Adrenal gland (tissue), 12 donors: ENCODE data around the gene CA11. TPM values are rescaled to one million over a fixed set of nuclear protein-coding genes. Genes with fewer than 3 reads are reported as not detected.

Source experiments
- DNase-seq, 7 donors: peaks; one replicate each; pipeline ENCODE4 v3.0.0-alpha.2; 2019 to 2020
- H3K27ac ChIP-seq, 5 donors: fragments of 200-600 bp; sonication (generic) in 4 of 5; 1 replicate in 3 of 5; 2 replicates in 2 of 5; pipeline versions ENCODE4 v1.5.1 to v1.8.0; 2016 to 2020; ENCODE audit warnings: mild to moderate bottlenecking in 1 of 5
- H3K27me3 ChIP-seq: fragments of 200-600 bp; 2 replicates; pipeline ENCODE4 v1.8.0; 2021
- H3K36me3 ChIP-seq, 2 donors: fragments of 200-600 bp; replicated peaks in 1 of 2; 1 replicate in 1 of 2; 2 replicates in 1 of 2; pipeline versions ENCODE4 v1.5.1 to v1.8.0; 2018 to 2022
- H3K4me1 ChIP-seq, 2 donors: fragments of 200-600 bp; replicated peaks in 1 of 2; 1 replicate in 1 of 2; 2 replicates in 1 of 2; pipeline versions ENCODE4 v1.5.1 to v1.8.0; 2018 to 2021
- H3K4me3 ChIP-seq, 4 donors: fragments of 200-600 bp; sonication (generic) in 3 of 4; one replicate each; pipeline ENCODE4 v1.5.1; 2016 to 2018
- H3K9me3 ChIP-seq, 3 donors: fragments of 200-600 bp; sonication (generic) in 1 of 3; replicated peaks in 1 of 3; 1 replicate in 2 of 3; 2 replicates in 1 of 3; pipeline versions ENCODE4 v1.5.1 to v1.8.0; 2016 to 2021
- CTCF ChIP-seq, 6 experiments: fragments of 450-650 bp in 4 of 6; fragments of 200-600 bp in 2 of 6; sonication (generic) in 1 of 6; IDR thresholded peaks; 1 replicate in 5 of 6; 2 replicates in 1 of 6; pipeline versions ENCODE4 v1.5.1 to v1.8.0; 2016 to 2021; ENCODE audit warnings: antibody characterized with exemption in 6 of 6, mild to moderate bottlenecking in 2 of 6, moderate library complexity in 1 of 6
- POLR2A ChIP-seq, 2 donors: fragments of 450-650 bp; IDR thresholded peaks; one replicate each; pipeline ENCODE4 v1.6.1; 2017; ENCODE audit warnings: antibody characterized with exemption in 2 of 2, mild to moderate bottlenecking in 2 of 2, moderate library complexity in 1 of 2
- WGBS, 4 donors: extraction: QIAGEN DNeasy Blood & Tissue Kit in 2 of 4; methylation state at CpG; one replicate each; pipeline versions ENCODE4 v1.1.5 to v1.1.7; 2013 to 2017; 5-methylcytosine and 5-hydroxymethylcytosine counted together
- intact Hi-C, 2 donors: fragments of 100-400 bp; cut with DNase I; formaldehyde crosslinking; loops; one replicate each; pipeline versions ENCODE4 v1.14.1 to v1.15.0; 2022 to 2023
- polyA plus RNA-seq, 3 donors: library from polyadenylated mRNA; stranded (reverse); fragments of 200-250 nt in 2 of 3; fragments of 350-450 nt in 1 of 3; fragmentation: Illumina TruSeq in 1 of 3; extraction: RNeasy Lipid Tissue Mini Kit (QIAGEN cat#74804) in 1 of 3; gene quantifications; one replicate each; pipeline ENCODE4 v1.2.3, GENCODE V29; 2013 to 2014
- total RNA-seq, 9 donors: library from RNA; depleted of rRNA in 4 of 9; stranded (reverse); fragments of >200 nt in 4 of 9; fragments of 120-200 nt in 1 of 9; fragmentation: NEBNext Ultra II Directional in 1 of 9; extraction: Animal tissue kit (Norgen Biotek cat#: 25700) in 1 of 9; gene quantifications; one replicate each; pipeline versions ENCODE4 v1.1.0 to v1.2.4, GENCODE V29; 2013 to 2023
- donor health status: healthy with polysubstance abuse.
- donor health status: Bipolar disorder and iron deficiency.
- donor health status: DM: yes; HTN: yes; CAD: no.
- donor health status: DM: no; HTN: no; CAD: no.
- donor health status: DM: no; HTN: no; CAD: no.
- donor health status: DM: yes; HTN: yes; CAD: no.

CA11 gene
- total and polyA plus RNA-seq, 12 donors: 6.0 to 125 (median 23.7) TPM

DNA sequence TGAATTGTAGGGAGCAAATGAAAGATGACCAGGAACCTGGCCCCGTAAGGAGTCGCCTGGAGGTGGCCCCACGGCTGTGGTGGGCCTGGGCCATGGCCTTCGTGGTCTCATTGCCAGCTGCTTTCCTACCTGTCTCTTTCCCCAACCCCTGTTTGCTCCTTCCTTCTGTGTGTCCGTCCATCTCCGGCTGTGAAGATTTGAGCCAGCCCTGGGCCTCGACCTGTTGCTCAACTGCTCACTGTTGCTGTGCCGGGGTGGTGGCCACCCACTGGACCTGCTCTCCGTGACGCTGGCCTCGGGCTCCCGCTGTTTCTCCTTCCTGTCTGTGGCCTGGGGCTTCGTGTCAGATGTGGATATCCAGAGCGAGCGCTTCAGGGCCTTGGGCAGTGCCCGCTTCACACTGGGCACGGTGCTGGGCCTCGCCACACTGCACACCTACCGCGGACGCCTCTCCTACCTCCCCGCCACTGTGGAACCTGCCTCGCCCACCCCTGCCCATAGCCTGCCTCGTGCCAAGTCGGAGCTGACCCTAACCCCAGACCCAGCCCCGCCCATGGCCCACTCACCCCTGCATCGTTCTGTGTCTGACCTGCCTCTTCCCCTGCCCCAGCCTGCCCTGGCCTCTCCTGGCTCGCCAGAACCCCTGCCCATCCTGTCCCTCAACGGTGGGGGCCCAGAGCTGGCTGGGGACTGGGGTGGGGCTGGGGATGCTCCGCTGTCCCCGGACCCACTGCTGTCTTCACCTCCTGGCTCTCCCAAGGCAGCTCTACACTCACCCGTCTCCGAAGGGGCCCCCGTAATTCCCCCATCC lies 17.3 kb downstream of the CA11 start:
- Histone ChIP-seq H3K4me3 (no peak overlapping the region), H3K27ac (peak overlapping the region in 3 of 5 donors; percentile 89 to 91 (median 90)), H3K27me3 (no peaks in the 10 kb centered on the region), H3K36me3 (peaks cover 0 to 7% of the 10 kb centered on the region in 2 donors), H3K9me3 (no peaks in the 10 kb centered on the region), H3K4me1 (peaks cover 32 to 49% of the 10 kb centered on the region in 2 donors)
- WGBS, 4 donors: 70 to 72% (median 71%) methylated on average over 15 to 34 of the region's 34 CpGs
- intact Hi-C loops: no loop called here
- DNase-seq: peak in 6 of 7 donors; percentile 37 to 77 (median 65)
- no peak for TF ChIP-seq CTCF (IDR thresholded peaks at IDR 0.05)
- TF ChIP-seq POLR2A (IDR thresholded peaks at IDR 0.05): no peak

DNA sequence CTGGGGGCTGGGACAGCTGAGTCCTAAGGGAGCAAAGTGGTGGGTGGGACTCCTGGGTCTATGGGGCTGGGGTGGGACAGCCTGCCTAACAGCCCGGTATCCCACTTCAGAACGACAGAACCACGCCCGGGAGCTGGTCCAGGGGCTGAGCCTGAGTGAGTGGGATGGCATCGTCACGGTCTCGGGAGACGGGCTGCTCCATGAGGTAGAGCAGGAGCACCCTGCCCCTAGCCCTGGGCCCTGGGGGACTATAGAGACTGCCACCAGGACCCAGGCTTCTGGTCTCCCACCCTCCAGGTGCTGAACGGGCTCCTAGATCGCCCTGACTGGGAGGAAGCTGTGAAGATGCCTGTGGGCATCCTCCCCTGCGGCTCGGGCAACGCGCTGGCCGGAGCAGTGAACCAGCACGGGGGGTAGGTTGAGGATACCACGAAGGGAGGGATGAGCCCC lies 18.1 kb downstream of the CA11 start:
- TF ChIP-seq POLR2A (IDR thresholded peaks at IDR 0.05) (no peak), CTCF (IDR thresholded peaks at IDR 0.05) (no peak)
- no peaks in the 10 kb centered on the region for H3K27me3 ChIP-seq
- peak in 3 of 7 donors; percentile 33 to 59 (median 51) for DNase-seq
- H3K4me3 ChIP-seq: no peak overlapping the region
- H3K4me1 ChIP-seq: peaks cover 30 to 49% of the 10 kb centered on the region in 2 donors
- intact Hi-C loops: no loop called here
- WGBS, 4 donors: 87 to 92% (median 90%) methylated on average over 2 to 17 of the region's 17 CpGs
- H3K36me3 ChIP-seq: peaks cover 0 to 7% of the 10 kb centered on the region in 2 donors
- H3K9me3 ChIP-seq: no peaks in the 10 kb centered on the region
- no peak overlapping the region for H3K27ac ChIP-seq

GRCh38 chr19:48627201-48627864 lies 18.7 kb downstream of the CA11 start:
- intact Hi-C loops: no loop called here
- 55 to 75% (median 72%) methylated on average over 1 to 6 of the region's 6 CpGs for WGBS, 4 donors

More at GRCh38 chr19:48627201-48627864, 18.7 kb downstream of the CA11 start:
- Histone ChIP-seq H3K4me3 (no peak overlapping the region), H3K36me3 (peaks cover 0 to 7% of the 10 kb centered on the region in 2 donors), H3K4me1 (peaks cover 26 to 47% of the 10 kb centered on the region in 2 donors), H3K27me3 (no peaks in the 10 kb centered on the region), H3K9me3 (no peaks in the 10 kb centered on the region), H3K27ac (no peak overlapping the region)
- TF ChIP-seq CTCF (IDR thresholded peaks at IDR 0.05) (no peak), POLR2A (IDR thresholded peaks at IDR 0.05) (no peak)
- peak in 2 of 7 donors; percentile 32 to 59 for DNase-seq
